ENCODE results near the gene TLX2.

Gene TLX2

DNA sequence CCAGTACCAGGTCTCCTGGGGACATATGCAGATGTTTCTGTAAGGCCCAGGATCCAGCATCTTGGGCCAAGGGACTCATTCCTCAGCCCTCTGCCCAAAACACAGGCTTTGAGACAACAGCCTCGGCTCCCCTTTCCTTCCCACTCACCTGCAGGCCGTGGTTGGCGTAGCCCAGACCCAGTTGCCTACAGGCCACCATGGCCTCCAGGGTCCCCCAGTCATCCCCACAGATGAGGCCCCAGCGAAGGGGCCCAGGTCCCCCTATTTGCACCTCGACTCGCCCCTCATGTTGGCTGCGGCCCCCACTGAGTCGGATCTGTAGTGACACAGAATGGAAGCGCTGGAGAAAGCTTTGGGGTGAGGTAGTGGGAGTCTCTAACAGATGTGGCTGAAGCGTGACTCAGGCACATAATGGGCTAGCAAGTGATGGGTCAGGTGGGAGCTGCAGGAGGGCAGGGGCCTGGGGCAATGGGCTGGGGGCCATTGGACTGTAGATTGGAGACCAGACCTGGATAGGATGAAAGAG, 21.3 kb downstream of the TLX2 start:
- Histone ChIP-seq H3K4me1 (ENCODE audit: low read length) (peaks cover 5% of the 10 kb centered on the region; the same call in 1 of the 2 replicates), H3K9me3 (replicated peaks; ENCODE audit: insufficient read depth, low read length) (no peaks in the 10 kb centered on the region), H4K20me1 (ENCODE audit: insufficient read depth, low read length) (no peaks in the 10 kb centered on the region), H2AFZ (ENCODE audit: low read length) (no peak overlapping the region), H3K27ac (ENCODE audit: low read length) (no peak overlapping the region), H3K4me3 (ENCODE audit: low read length) (no peak overlapping the region), H3K4me2 (ENCODE audit: low read depth, low read length) (no peak overlapping the region), H3F3A (ENCODE audit: insufficient read depth, low read length) (peaks cover 1% of the 10 kb centered on the region; the same call in 1 of the 2 replicates), H3K79me2 (ENCODE audit: low read length) (peaks cover 10% of the 10 kb centered on the region; the same call in 1 of the 2 replicates), H3K9me2 (replicated peaks; ENCODE audit: insufficient read depth, low read length) (no peaks in the 10 kb centered on the region), H3K36me3 (replicated peaks; ENCODE audit: insufficient read depth, low read length) (no peaks in the 10 kb centered on the region), H3K27me3 (replicated peaks; ENCODE audit: insufficient read depth, low read length) (peaks cover 12% of the 10 kb centered on the region; the same call in 1 of the 2 replicates), H3K9ac (ENCODE audit: low read length) (no peak overlapping the region)
- TF ChIP-seq, protein P1, sequence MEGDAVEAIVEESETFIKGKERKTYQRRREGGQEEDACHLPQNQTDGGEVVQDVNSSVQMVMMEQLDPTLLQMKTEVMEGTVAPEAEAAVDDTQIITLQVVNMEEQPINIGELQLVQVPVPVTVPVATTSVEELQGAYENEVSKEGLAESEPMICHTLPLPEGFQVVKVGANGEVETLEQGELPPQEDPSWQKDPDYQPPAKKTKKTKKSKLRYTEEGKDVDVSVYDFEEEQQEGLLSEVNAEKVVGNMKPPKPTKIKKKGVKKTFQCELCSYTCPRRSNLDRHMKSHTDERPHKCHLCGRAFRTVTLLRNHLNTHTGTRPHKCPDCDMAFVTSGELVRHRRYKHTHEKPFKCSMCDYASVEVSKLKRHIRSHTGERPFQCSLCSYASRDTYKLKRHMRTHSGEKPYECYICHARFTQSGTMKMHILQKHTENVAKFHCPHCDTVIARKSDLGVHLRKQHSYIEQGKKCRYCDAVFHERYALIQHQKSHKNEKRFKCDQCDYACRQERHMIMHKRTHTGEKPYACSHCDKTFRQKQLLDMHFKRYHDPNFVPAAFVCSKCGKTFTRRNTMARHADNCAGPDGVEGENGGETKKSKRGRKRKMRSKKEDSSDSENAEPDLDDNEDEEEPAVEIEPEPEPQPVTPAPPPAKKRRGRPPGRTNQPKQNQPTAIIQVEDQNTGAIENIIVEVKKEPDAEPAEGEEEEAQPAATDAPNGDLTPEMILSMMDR (IDR thresholded peaks at IDR 0.05; ENCODE audit: low read length) = no peak
- TF ChIP-seq EZH2 (optimal IDR thresholded peaks at IDR 0.05; ENCODE audit: low read depth, low read length) = no peak
- no peak for TF ChIP-seq EZH2phosphoT487 (IDR thresholded peaks at IDR 0.05; ENCODE audit: low read length)
- no peak for DNase-seq

DNA sequence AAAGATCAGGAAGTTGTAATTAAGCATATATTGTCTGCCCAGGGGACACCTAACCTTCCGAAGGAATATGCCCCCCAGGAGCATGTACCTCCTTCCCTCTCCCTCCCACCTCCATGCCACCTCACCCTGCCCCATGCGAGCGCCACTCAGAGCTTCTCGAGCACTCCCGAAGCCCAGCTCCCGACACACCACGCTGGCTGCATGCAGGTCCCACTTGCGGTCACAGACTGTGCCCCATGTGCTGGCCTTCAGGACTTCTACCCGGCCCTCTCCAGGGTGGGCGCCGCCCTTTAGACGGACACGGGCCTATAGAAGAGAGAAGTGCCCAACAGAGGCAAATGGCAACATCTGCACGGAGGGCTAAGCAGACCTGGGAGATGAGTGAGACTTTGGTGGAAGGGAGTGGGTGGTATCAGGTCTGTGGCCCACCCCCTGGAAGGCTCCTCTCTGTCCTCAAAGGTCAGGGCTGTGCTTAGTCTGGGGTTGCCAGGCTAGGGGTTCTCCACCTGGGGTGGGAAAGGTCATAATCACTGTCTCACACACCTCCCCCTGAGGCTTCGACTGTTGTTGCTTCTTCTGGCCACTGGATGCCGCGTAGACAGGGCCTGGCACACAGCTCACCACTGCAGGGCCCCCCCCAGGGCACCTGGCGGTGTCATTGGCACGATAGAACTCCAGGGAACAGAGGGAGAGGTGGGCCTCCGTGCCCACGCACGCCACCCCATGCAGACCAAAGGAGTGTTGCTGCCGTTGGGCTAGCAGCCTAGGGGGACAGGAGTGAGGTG, 22.1 kb downstream of the TLX2 start:
- Histone ChIP-seq H3K4me3 (ENCODE audit: low read length) (no peak overlapping the region), H3K4me1 (ENCODE audit: low read length) (no peaks in the 10 kb centered on the region), H3K4me2 (ENCODE audit: low read depth, low read length) (no peak overlapping the region), H3K27ac (ENCODE audit: low read length) (no peak overlapping the region), H3K9me2 (replicated peaks; ENCODE audit: insufficient read depth, low read length) (no peaks in the 10 kb centered on the region), H3K9ac (ENCODE audit: low read length) (no peak overlapping the region), H3K27me3 (replicated peaks; ENCODE audit: insufficient read depth, low read length) (peaks cover 12% of the 10 kb centered on the region; the same call in 1 of the 2 replicates), H2AFZ (ENCODE audit: low read length) (no peak overlapping the region), H3K79me2 (ENCODE audit: low read length) (0 out of 2 replicates have a peak, but pooled peaks cover 3% of the 10 kb centered on the region), H3K9me3 (replicated peaks; ENCODE audit: insufficient read depth, low read length) (no peaks in the 10 kb centered on the region), H4K20me1 (ENCODE audit: insufficient read depth, low read length) (no peaks in the 10 kb centered on the region), H3F3A (ENCODE audit: insufficient read depth, low read length) (no peaks in the 10 kb centered on the region), H3K36me3 (replicated peaks; ENCODE audit: insufficient read depth, low read length) (no peaks in the 10 kb centered on the region)
- TF ChIP-seq, protein P1 (IDR thresholded peaks at IDR 0.05; ENCODE audit: low read length) = no peak
- TF ChIP-seq EZH2 (optimal IDR thresholded peaks at IDR 0.05; ENCODE audit: low read depth, low read length) (no peak), EZH2phosphoT487 (IDR thresholded peaks at IDR 0.05; ENCODE audit: low read length) (no peak)
- DNase-seq = no peak

DNA sequence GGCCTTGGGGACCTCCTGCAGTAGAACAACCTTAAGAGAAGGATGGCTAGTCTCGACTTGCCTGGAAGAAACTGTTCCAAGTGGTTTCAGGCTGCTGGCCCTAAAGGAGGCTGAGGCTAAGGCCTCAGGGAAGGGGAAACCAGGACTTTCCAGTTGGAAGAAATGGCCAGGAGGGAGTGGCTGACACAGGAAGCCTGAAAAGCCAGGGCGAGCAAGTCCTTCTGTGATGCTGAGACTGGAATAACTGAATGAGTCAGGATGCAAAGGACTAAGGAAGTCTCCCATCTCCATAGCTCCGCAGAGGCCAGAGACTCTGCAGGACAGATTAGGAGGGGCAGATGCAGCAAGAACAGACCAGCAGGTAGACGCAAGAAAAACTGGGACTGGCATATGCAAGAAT, 22.9 kb downstream of the TLX2 start:
- Histone ChIP-seq H3K79me2 (ENCODE audit: low read length) (no peaks in the 10 kb centered on the region), H3K9ac (ENCODE audit: low read length) (no peak overlapping the region), H2AFZ (ENCODE audit: low read length) (no peak overlapping the region), H3K27me3 (replicated peaks; ENCODE audit: insufficient read depth, low read length) (peaks cover 12% of the 10 kb centered on the region; the same call in 1 of the 2 replicates), H3K9me3 (replicated peaks; ENCODE audit: insufficient read depth, low read length) (no peaks in the 10 kb centered on the region), H3K9me2 (replicated peaks; ENCODE audit: insufficient read depth, low read length) (no peaks in the 10 kb centered on the region), H3K36me3 (replicated peaks; ENCODE audit: insufficient read depth, low read length) (no peaks in the 10 kb centered on the region), H3K27ac (ENCODE audit: low read length) (no peak overlapping the region), H3F3A (ENCODE audit: insufficient read depth, low read length) (no peaks in the 10 kb centered on the region), H3K4me3 (ENCODE audit: low read length) (no peak overlapping the region), H4K20me1 (ENCODE audit: insufficient read depth, low read length) (no peaks in the 10 kb centered on the region), H3K4me1 (ENCODE audit: low read length) (no peaks in the 10 kb centered on the region), H3K4me2 (ENCODE audit: low read depth, low read length) (no peak overlapping the region)
- DNase-seq = no peak
- TF ChIP-seq, protein P1 (IDR thresholded peaks at IDR 0.05; ENCODE audit: low read length) = no peak
- TF ChIP-seq EZH2 (optimal IDR thresholded peaks at IDR 0.05; ENCODE audit: low read depth, low read length) = no peak
- no peak for TF ChIP-seq EZH2phosphoT487 (IDR thresholded peaks at IDR 0.05; ENCODE audit: low read length)
